ENCODE measurements around the gene BTRC. TPM values are rescaled to one million over a fixed set of nuclear protein-coding genes. Genes with fewer than 3 reads are reported as not detected.
"Not testable (repeated sequence)": the region's sequence is repeated elsewhere in the genome, so short reads cannot be mapped to it uniquely, and the experiment has no call there.

The BTRC gene
- total RNA-seq, 2 experiments from 2014 or later = 10.9 to 12.7 TPM

GRCh38 chr10:101373993-101374392, 20.0 kb downstream of the BTRC start:
- H3K4me3 Mint-ChIP-seq; H3K36me3 Mint-ChIP-seq (ENCODE audit: low read depth); H3K27me3 Mint-ChIP-seq (ENCODE audit: low read depth); H3K9me3 Mint-ChIP-seq; intact Hi-C loops (cut with micrococcal nuclease); H3K27ac Mint-ChIP-seq; DNase-seq; CTCF ChIA-PET: not testable (repeated sequence)
- H3K4me1 Mint-ChIP-seq (ENCODE audit: low read depth) = peaks cover 14% of the 10 kb centered on the region

- H3K4me1 Mint-ChIP-seq (ENCODE audit: low read depth) = peaks cover 16% of the 10 kb centered on the region
These were observed 21.1 kb downstream of the BTRC start for GRCh38 chr10:101375076-101375475.

DNA sequence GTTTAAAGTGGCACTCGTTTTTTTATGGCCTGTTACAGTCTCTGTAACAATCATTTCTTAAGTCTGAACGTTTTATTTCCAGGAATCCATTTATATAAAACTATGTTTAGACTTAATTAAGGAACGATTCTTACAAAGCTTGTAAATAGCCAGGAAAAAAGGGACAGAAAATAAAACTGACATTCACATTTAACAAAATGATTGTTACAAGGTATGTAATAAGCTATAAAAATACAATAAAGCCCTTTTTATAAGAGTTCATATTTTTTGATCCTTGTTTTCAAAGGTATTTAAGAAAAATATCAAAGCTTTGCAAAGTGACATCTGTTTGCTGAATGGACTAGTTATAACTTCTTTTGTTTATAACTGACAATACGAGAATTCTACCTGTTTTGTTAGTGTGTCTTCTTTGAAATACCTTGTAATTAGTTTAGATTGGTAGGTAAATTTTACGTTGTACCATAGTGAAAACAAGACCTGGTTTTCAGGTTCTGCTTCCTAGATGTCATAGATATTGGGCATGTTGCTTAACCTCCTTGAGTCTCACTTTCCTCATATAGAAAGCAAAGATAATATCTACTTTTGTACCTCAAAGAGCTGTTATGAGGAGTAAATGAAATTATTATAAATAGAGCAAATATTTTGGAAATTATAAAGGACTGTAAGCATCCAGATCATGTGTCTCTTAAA, 25.8 kb downstream of the BTRC start:
- Mint-ChIP-seq H3K9me3 (no peaks in the 10 kb centered on the region), H3K4me3 (no peak overlapping the region), H3K36me3 (ENCODE audit: low read depth) (peaks cover under 1% of the 10 kb centered on the region), H3K27ac (no peak overlapping the region), H3K27me3 (ENCODE audit: low read depth) (no peaks in the 10 kb centered on the region), H3K4me1 (ENCODE audit: low read depth) (peaks cover 37% of the 10 kb centered on the region)
- DNase-seq = no peak
- intact Hi-C loops (cut with micrococcal nuclease) = loop anchor here (2.0 kb wide), 1 partner anchor 25 kb away; the partner anchor contains the start of gene BTRC
- CTCF ChIA-PET = interaction anchor here (0.7 to 1.5 kb wide), 2 partner anchors 16 to 362 kb away, joined by 3 to 4 read pairs; no protein-coding TSS in a partner anchor

More at GRCh38 chr10:101375076-101375475, 21.1 kb downstream of the BTRC start:
- Mint-ChIP-seq H3K9me3 (no peaks in the 10 kb centered on the region), H3K27me3 (ENCODE audit: low read depth) (no peaks in the 10 kb centered on the region), H3K36me3 (ENCODE audit: low read depth) (peaks cover 7% of the 10 kb centered on the region), H3K27ac (no peak overlapping the region), H3K4me3 (no peak overlapping the region)
- no peak for DNase-seq
- CTCF ChIA-PET = interaction anchor here (0.6 kb wide), 1 partner anchor 191 kb away, joined by 3 read pairs; no protein-coding TSS in a partner anchor
- intact Hi-C loops (cut with micrococcal nuclease) = no loop called here

DNA sequence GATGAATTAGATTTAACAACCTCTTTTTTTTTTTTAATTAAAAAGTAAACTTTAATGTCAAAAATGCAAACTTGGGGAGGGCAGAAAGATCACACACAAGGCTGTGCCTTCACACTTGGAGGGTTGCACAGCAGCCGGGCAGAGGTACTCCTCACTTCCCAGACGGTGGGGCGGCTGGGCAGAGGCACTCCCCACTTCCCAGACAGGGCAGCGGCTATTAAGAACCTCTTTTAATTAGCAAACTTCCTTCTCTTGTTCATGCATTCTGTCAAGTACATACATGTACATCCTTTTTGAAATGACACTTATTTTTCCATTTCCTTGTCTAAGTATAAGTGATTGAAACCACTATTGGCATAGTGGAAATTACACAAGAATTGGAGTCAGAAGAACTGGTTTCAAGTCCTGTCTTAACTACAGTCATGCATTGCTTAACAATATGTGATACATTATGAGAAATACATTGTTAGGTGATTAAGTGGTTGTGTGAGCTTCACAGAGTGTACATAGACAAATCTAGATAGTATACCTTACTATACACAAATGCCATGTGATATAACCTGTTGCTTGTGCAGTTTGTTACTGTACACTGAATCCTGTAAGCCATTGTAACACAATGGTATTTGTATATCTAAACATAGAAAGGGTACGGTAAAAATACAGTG, 26.5 kb downstream of the BTRC start:
- peaks cover 32% of the 10 kb centered on the region for H3K4me1 Mint-ChIP-seq (ENCODE audit: low read depth)
- CTCF ChIA-PET = interaction anchor here (0.6 to 1.5 kb wide), 3 partner anchors 17 to 362 kb away, joined by 3 to 4 read pairs (median 3); no protein-coding TSS in a partner anchor
- H3K27me3 Mint-ChIP-seq (ENCODE audit: low read depth) = no peaks in the 10 kb centered on the region
- H3K36me3 Mint-ChIP-seq (ENCODE audit: low read depth) = no peaks in the 10 kb centered on the region
- H3K9me3 Mint-ChIP-seq = no peaks in the 10 kb centered on the region
- no peak overlapping the region for H3K27ac Mint-ChIP-seq
- no peak for DNase-seq
- intact Hi-C loops (cut with micrococcal nuclease) = loop anchor here (2.0 kb wide), 1 partner anchor 26 kb away; the partner anchor contains the start of gene BTRC
- no peak overlapping the region for H3K4me3 Mint-ChIP-seq

GRCh38 chr10:101385866-101386658, 32.1 kb downstream of the BTRC start:
- Mint-ChIP-seq H3K36me3 (ENCODE audit: low read depth) (no peaks in the 10 kb centered on the region), H3K4me3 (no peak overlapping the region), H3K4me1 (ENCODE audit: low read depth) (peaks cover 18% of the 10 kb centered on the region), H3K27ac (no peak overlapping the region), H3K27me3 (ENCODE audit: low read depth) (no peaks in the 10 kb centered on the region), H3K9me3 (no peaks in the 10 kb centered on the region)
- intact Hi-C loops (cut with micrococcal nuclease) = no loop called here
- DNase-seq = no peak
- CTCF ChIA-PET = interaction anchor here (0.8 kb wide), 1 partner anchor 48 kb away, joined by 3 read pairs; no protein-coding TSS in a partner anchor

DNA sequence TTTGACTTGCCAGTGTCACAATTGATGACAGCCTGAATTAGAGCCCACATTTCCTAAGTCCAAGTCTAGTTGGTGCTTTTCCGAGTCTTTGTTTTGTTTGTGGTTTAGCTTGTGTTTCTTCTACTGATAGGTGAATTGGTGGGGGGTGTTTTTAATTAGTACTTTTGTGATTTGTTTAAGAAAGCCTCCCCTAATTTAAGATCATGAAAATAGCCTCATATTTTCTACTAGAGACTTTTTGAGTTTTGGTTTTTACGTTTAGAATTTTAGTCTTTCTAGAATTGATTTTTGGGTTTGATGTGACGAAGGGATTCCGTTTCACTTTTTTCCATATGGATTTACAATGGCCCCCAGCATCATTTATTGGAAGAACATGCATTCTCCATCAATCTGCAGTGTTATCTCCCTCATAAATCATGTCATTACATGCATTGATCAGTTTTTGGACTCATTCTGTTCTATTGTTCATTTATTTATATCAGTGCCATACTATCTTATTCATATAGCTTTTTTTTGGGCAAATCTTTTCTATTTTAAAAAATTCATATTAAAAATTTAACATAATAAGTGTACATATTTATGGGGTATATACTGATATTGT, 32.8 kb downstream of the BTRC start:
- no peaks in the 10 kb centered on the region for H3K36me3 Mint-ChIP-seq (ENCODE audit: low read depth)
- no peaks in the 10 kb centered on the region for H3K27me3 Mint-ChIP-seq (ENCODE audit: low read depth)
- H3K4me1 Mint-ChIP-seq (ENCODE audit: low read depth) = peaks cover 12% of the 10 kb centered on the region
- intact Hi-C loops (cut with micrococcal nuclease) = no loop called here
- H3K27ac Mint-ChIP-seq = no peak overlapping the region
- H3K9me3 Mint-ChIP-seq = no peaks in the 10 kb centered on the region
- no peak for DNase-seq
- CTCF ChIA-PET = interaction anchor here (0.5 kb wide), 1 partner anchor 55 kb away, joined by 3 read pairs; no protein-coding TSS in a partner anchor
- H3K4me3 Mint-ChIP-seq = no peak overlapping the region

DNA sequence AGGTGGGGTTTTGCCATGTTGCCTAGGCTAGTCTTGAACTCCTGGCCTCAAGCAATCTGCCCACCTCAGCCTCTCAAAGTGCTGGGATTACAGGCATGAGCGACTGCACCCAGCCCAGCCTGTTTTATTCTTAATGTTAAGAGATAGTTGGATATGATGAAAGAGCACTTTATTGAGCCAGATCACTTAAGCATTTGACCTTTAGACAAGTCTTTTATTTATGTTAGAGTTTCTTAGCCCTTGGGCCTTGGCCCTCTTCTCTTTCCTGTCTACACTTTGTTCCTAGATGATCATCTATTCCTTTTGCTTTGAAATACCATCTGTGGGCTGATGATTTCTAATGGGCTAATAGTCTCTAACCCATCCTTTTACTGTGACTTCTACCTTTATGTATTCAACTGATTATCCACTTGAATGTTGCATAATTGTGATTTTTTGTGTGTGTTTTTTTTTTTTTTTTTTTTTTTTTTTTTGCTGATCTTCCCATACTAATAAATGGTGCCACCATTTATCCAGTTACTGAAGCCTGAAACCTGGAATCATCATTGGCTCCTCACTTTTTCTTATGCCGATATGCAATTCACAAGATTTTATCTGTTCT, 34.8 kb downstream of the BTRC start:
- CTCF ChIA-PET = interaction anchor here (0.7 kb wide), 3 partner anchors 9 to 78 kb away, joined by 3 to 4 read pairs (median 3); no protein-coding TSS in a partner anchor
- Mint-ChIP-seq H3K27ac (no peak overlapping the region), H3K4me1 (ENCODE audit: low read depth) (peaks cover 10% of the 10 kb centered on the region), H3K9me3 (no peaks in the 10 kb centered on the region), H3K27me3 (ENCODE audit: low read depth) (no peaks in the 10 kb centered on the region), H3K36me3 (ENCODE audit: low read depth) (no peaks in the 10 kb centered on the region), H3K4me3 (no peak overlapping the region)
- intact Hi-C loops (cut with micrococcal nuclease) = no loop called here
- DNase-seq = no peak

GRCh38 chr10:101389532-101389931, 35.6 kb downstream of the BTRC start:
- H3K9me3 Mint-ChIP-seq; H3K27me3 Mint-ChIP-seq (ENCODE audit: low read depth); H3K4me3 Mint-ChIP-seq; DNase-seq; H3K36me3 Mint-ChIP-seq (ENCODE audit: low read depth); H3K4me1 Mint-ChIP-seq (ENCODE audit: low read depth); H3K27ac Mint-ChIP-seq; intact Hi-C loops (cut with micrococcal nuclease): not testable (repeated sequence)
- CTCF ChIA-PET = interaction anchor here (0.6 to 0.7 kb wide), 4 partner anchors 8 to 507 kb away, joined by 3 to 4 read pairs (median 3); no protein-coding TSS in a partner anchor

- no peaks in the 10 kb centered on the region for H3K27me3 Mint-ChIP-seq (ENCODE audit: low read depth)
- intact Hi-C loops (cut with micrococcal nuclease) = no loop called here
- peaks cover 7% of the 10 kb centered on the region for H3K4me1 Mint-ChIP-seq (ENCODE audit: low read depth)
- no peak for DNase-seq
- CTCF ChIA-PET = interaction anchor here (0.6 to 0.7 kb wide), 2 partner anchors 66 to 506 kb away, joined by 3 to 4 read pairs; no protein-coding TSS in a partner anchor
- no peak overlapping the region for H3K4me3 Mint-ChIP-seq
- no peak overlapping the region for H3K27ac Mint-ChIP-seq
- H3K9me3 Mint-ChIP-seq = no peaks in the 10 kb centered on the region
- H3K36me3 Mint-ChIP-seq (ENCODE audit: low read depth) = no peaks in the 10 kb centered on the region
These were observed 36.1 kb downstream of the BTRC start for GRCh38 chr10:101389986-101390531.

- intact Hi-C loops (cut with micrococcal nuclease) = no loop called here
- Mint-ChIP-seq H3K27ac (no peak overlapping the region), H3K27me3 (ENCODE audit: low read depth) (no peaks in the 10 kb centered on the region), H3K4me3 (no peak overlapping the region), H3K36me3 (ENCODE audit: low read depth) (no peaks in the 10 kb centered on the region), H3K9me3 (no peaks in the 10 kb centered on the region), H3K4me1 (ENCODE audit: low read depth) (peaks cover 9% of the 10 kb centered on the region)
- CTCF ChIA-PET = interaction anchor here (0.7 kb wide), 1 partner anchor 50 kb away, joined by 3 read pairs; no protein-coding TSS in a partner anchor
- DNase-seq = no peak
These were observed 39.4 kb downstream of the BTRC start for GRCh38 chr10:101393378-101393777.

DNA sequence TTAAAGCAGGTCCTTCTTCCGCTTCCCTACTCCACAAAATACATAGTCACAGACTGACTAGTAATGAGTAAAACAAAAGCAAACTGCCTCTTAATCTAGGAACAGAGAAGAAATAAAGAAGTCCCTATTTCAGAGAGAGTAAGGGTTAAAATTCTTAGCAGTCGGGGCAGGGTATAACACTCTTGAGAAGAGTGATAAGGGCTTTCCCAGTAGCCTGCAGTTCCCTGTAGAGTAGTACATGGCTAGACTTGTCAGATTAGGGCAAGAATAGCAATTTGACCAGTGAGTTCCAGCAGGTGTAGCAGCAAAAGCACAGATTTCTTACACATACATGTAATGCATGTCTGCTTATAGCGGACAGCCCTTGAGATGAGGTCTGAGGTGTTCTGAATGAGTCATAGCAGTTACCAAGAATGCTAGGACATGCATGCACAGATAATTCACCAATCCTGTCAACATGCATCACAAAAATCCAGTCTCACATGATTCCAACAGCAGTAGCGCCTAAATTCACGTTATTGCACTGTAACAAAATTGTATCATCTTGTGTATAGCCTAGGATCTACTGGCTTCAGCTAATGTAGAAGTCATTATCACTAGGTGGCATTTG, 40.7 kb downstream of the BTRC start:
- no peak for DNase-seq
- CTCF ChIA-PET = no interaction called here
- Mint-ChIP-seq H3K9me3 (no peaks in the 10 kb centered on the region), H3K4me1 (ENCODE audit: low read depth) (peaks cover 9% of the 10 kb centered on the region), H3K4me3 (no peak overlapping the region), H3K27ac (no peak overlapping the region), H3K36me3 (ENCODE audit: low read depth) (no peaks in the 10 kb centered on the region), H3K27me3 (ENCODE audit: low read depth) (no peaks in the 10 kb centered on the region)
- intact Hi-C loops (cut with micrococcal nuclease) = loop anchor here (5.0 kb wide), 1 partner anchor 42 kb away; the partner anchor contains the start of gene BTRC

All from activated naive CD4-positive, alpha-beta T cell treated with anti-CD3 and anti-CD28 coated beads for 36 hours (primary cell).